Keratinocyte (primary cell): ENCODE results near the gene BAHD1. TPM values are rescaled to one million over a fixed set of nuclear protein-coding genes. Genes with fewer than 3 reads are reported as not detected.

ENCODE experiments used
- DNase-seq: peaks from one replicate; pipeline ENCODE4 v3.0.0-alpha.2; 2011; ENCODE audit warnings: low read depth, missing footprints, low spot score
- FAIRE-seq: peaks from 2 replicates; lab custom pipeline; 2011; peaks lifted over from hg19 to GRCh38; lab: Jason Lieb, UNC
- H2AFZ ChIP-seq: 2 replicates; pipeline ENCODE4 v1.6.0; 2012; ENCODE audit warnings: low read length, control low read depth, inconsistent platforms; ENCODE audit not compliant: control insufficient read depth
- H3K27ac ChIP-seq: 2 replicates; pipeline ENCODE4 v1.5.1; 2011; ENCODE audit warnings: low read length; ENCODE audit not compliant: control insufficient read depth, insufficient read depth
- H3K27me3 ChIP-seq: 3 replicates; pipeline ENCODE4 v1.6.0; 2011; ENCODE audit warnings: low read length; ENCODE audit not compliant: control insufficient read depth, insufficient read depth; ENCODE audit errors: extremely low read depth
- H3K36me3 ChIP-seq, 2 experiments: 2 replicates in 1 of 2; 3 replicates in 1 of 2; pipeline ENCODE4 v1.5.1; 2011; ENCODE audit warnings: low read length in 2 of 2, mild to moderate bottlenecking in 1 of 2; ENCODE audit not compliant: control insufficient read depth in 2 of 2, insufficient read depth in 2 of 2; ENCODE audit errors: extremely low read depth in 1 of 2
- H3K4me1 ChIP-seq: 3 replicates; pipeline ENCODE4 v1.5.1; 2011; ENCODE audit warnings: low read length; ENCODE audit not compliant: control insufficient read depth, insufficient read depth; ENCODE audit errors: extremely low read depth
- H3K4me2 ChIP-seq: 3 replicates; pipeline ENCODE4 v1.6.0; 2011; ENCODE audit warnings: low read depth, low read length; ENCODE audit not compliant: control insufficient read depth, insufficient read depth; ENCODE audit errors: extremely low read depth
- H3K4me3 ChIP-seq, 3 experiments: fragments of 200-600 bp in 1 of 3; sonication (generic) in 1 of 3; 2 replicates in 2 of 3; 3 replicates in 1 of 3; pipeline ENCODE4 v1.5.1; 2011 to 2016; ENCODE audit warnings: low read length in 3 of 3, mild to moderate bottlenecking in 3 of 3, control low read depth in 2 of 3, inconsistent platforms in 1 of 3, low read depth in 1 of 3, mixed read lengths in 1 of 3, mixed run types in 1 of 3, moderate library complexity in 1 of 3; ENCODE audit not compliant: control insufficient read depth in 2 of 3, insufficient read depth in 2 of 3; ENCODE audit errors: extremely low read depth in 1 of 3
- H3K79me2 ChIP-seq: 2 replicates; pipeline ENCODE4 v1.6.0; 2012; ENCODE audit warnings: low read length; ENCODE audit not compliant: control insufficient read depth, insufficient read depth
- H3K9ac ChIP-seq: 3 replicates; pipeline ENCODE4 v1.6.0; 2011; ENCODE audit warnings: low read length; ENCODE audit not compliant: control insufficient read depth, insufficient read depth; ENCODE audit errors: extremely low read depth
- H3K9me1 ChIP-seq: 3 replicates; pipeline ENCODE4 v1.6.0; 2011; ENCODE audit warnings: low read length; ENCODE audit not compliant: control insufficient read depth, insufficient read depth; ENCODE audit errors: extremely low read depth
- H3K9me3 ChIP-seq: 2 replicates; pipeline ENCODE4 v1.5.1; 2012; ENCODE audit warnings: low read depth, low read length; ENCODE audit not compliant: control insufficient read depth
- H4K20me1 ChIP-seq: 3 replicates; pipeline ENCODE4 v1.6.0; 2011; ENCODE audit warnings: low read length; ENCODE audit not compliant: control insufficient read depth, insufficient read depth; ENCODE audit errors: extremely low read depth
- EZH2 ChIP-seq: IDR thresholded peaks from one replicate; pipeline ENCODE4 v1.6.1; 2012; ENCODE audit warnings: inconsistent platforms, mild to moderate bottlenecking, low read length, moderate library complexity
- dilution Hi-C: fragments of 300-500 bp; cut with MboI; formaldehyde crosslinking; loops from one replicate; pipeline ENCODE4 v1.7.0; 2020; ENCODE audit warnings: low sequenced_read_pairs; ENCODE audit not compliant: extremely low pct_ligation_motif_present
- polyA plus RNA-seq, 5 experiments: library from polyadenylated mRNA; depleted of rRNA in 3 of 5; stranded (reverse) in 3 of 5; stranded (forward) in 1 of 5; unstranded in 1 of 5; fragments of >200 nt; gene quantifications; 1 replicate in 1 of 5; 2 replicates in 3 of 5; 3 replicates in 1 of 5; pipeline versions ENCODE4 v1.2.1 to v1.2.3, GENCODE V29; 2011 to 2012; ENCODE audit warnings: missing spikeins in 2 of 5, low read depth in 1 of 5, low replicate concordance in 1 of 5
- TF ChIP-seq, protein P1 (sequence below), 3 experiments: IDR thresholded peaks in 1 of 3; conservative IDR thresholded peaks in 1 of 3; optimal IDR thresholded peaks in 1 of 3; 2 replicates in 2 of 3; 3 replicates in 1 of 3; pipeline versions ENCODE3 to v1.5.1; 2011; ENCODE audit warnings: low read length in 3 of 3, mild to moderate bottlenecking in 3 of 3, moderate library complexity in 2 of 3, control low read depth in 1 of 3, inconsistent platforms in 1 of 3; ENCODE audit not compliant: insufficient read depth in 2 of 3; ENCODE audit errors: extremely low read depth in 1 of 3

BAHD1 gene
- polyA plus RNA-seq, 1 donor (not counting 4 experiments of a cell fraction or from before 2014, with no cell fraction given), result 4.8 TPM

DNA sequence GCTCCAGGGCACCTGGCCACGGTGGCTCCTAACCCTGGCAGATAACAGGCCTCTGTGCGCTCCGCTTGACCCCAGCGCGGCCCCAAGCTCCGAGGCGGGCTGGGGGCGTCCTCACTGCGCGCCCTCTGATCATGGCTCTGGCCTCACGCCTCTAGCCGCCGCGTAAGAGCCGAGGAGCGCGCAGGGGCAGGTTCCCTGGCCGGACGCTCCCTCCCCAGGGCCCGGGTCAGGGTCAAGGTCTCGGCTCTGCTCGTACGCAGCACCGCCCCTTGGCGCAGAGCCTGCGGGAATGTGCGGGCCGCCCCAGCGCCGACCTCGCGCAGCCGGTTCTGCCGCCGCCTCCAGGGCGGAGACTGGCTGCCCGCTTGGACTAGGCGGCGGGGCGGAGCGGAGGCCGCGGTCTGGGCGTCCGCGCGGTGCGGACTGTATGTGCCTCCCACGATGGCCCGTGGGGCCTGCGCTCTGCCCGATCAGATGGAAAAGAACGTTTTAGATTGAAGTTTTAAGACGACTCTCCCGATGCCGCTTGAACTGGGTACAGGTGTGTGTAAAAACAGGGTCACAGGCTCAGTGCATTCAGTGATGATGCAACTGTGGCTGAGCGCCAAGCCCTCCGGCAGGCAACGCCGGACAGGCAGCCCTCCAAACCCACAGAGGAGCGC lies 70.8 kb downstream of the BAHD1 start:
- FAIRE-seq, result no peak

DNA sequence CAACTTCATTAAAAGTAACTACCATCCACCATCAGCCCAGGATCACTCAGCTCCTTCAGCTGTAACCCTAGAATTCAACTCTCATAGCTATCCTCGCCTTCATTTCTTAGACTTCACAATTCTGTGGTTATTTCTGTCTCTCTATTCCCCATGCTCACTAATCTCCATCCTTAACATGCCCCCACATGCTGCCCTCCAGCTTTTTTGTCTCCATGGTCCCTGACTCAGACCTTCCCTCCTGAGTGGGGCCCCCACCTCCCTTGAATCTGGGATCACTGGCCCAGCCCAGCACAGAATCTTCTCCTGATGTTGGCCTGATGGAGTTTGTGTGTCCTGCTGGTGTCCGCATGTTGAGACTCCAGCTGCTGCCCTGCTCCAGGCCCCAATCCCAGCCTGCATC lies 71.7 kb downstream of the BAHD1 start:
- H3K9me1 ChIP-seq, result no peaks in the 10 kb centered on the region
- H3K36me3 ChIP-seq, result no peaks in the 10 kb centered on the region
- dilution Hi-C loops, result no loop called here
- H3K4me3 ChIP-seq, result no peak overlapping the region
- no peaks in the 10 kb centered on the region for H4K20me1 ChIP-seq
- H3K4me1 ChIP-seq, result peaks cover 23% of the 10 kb centered on the region
- H3K27ac ChIP-seq, result no peak overlapping the region
- FAIRE-seq (no peak), DNase-seq (no peak)
- peak overlapping the region; percentile 85 for H3K4me2 ChIP-seq
- peaks cover 17% of the 10 kb centered on the region for H3K27me3 ChIP-seq
- H3K79me2 ChIP-seq, result no peaks in the 10 kb centered on the region
- no peak for TF ChIP-seq EZH2
- H2AFZ ChIP-seq, result no peak overlapping the region
- H3K9me3 ChIP-seq, result no peaks in the 10 kb centered on the region
- no peak overlapping the region for H3K9ac ChIP-seq

More for the DNA sequence above, 70.8 kb downstream of the BAHD1 start:
- Histone ChIP-seq H3K9me1 (no peaks in the 10 kb centered on the region), H4K20me1 (no peaks in the 10 kb centered on the region), H3K27ac (no peak overlapping the region), H3K9ac (peak overlapping the region; percentile 38), H3K27me3 (peaks cover 17% of the 10 kb centered on the region), H3K36me3 (no peaks in the 10 kb centered on the region), H3K4me3 (peak overlapping the region; percentile 29 to 71 (median 54)), H3K4me1 (peaks cover 29% of the 10 kb centered on the region), H3K9me3 (no peaks in the 10 kb centered on the region), H3K4me2 (peak overlapping the region; percentile 85), H2AFZ (peak overlapping the region; percentile 81), H3K79me2 (no peaks in the 10 kb centered on the region)
- dilution Hi-C loops, result no loop called here
- DNase-seq, result no peak
- no peak for TF ChIP-seq EZH2
- TF ChIP-seq, protein P1, sequence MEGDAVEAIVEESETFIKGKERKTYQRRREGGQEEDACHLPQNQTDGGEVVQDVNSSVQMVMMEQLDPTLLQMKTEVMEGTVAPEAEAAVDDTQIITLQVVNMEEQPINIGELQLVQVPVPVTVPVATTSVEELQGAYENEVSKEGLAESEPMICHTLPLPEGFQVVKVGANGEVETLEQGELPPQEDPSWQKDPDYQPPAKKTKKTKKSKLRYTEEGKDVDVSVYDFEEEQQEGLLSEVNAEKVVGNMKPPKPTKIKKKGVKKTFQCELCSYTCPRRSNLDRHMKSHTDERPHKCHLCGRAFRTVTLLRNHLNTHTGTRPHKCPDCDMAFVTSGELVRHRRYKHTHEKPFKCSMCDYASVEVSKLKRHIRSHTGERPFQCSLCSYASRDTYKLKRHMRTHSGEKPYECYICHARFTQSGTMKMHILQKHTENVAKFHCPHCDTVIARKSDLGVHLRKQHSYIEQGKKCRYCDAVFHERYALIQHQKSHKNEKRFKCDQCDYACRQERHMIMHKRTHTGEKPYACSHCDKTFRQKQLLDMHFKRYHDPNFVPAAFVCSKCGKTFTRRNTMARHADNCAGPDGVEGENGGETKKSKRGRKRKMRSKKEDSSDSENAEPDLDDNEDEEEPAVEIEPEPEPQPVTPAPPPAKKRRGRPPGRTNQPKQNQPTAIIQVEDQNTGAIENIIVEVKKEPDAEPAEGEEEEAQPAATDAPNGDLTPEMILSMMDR (optimal IDR thresholded peaks at IDR 0.05 in 1 of 3, IDR thresholded peaks at IDR 0.05 in 1 of 3, conservative IDR thresholded peaks at IDR 0.05 in 1 of 3; ENCODE audit: extremely low read depth in 1 of 3, insufficient read depth in 2 of 3, low read length in 3 of 3), result no peak
